Ramos (cell line): ENCODE data around the gene EFCC1.

Experiments used
- in situ Hi-C: fragments of 300-500 bp; cut with MboI; formaldehyde crosslinking; loops from one replicate; pipeline ENCODE4 v1.14.3; 2022; ENCODE audit warnings: low sequenced_read_pairs; ENCODE audit not compliant: unreplicated experiment

EFCC1 gene

GRCh38 chr3:129047553-129047839 is 46.4 kb downstream of the EFCC1 start:
- in situ Hi-C loops: no loop called here

GRCh38 chr3:129050556-129051295 is 49.6 kb downstream of the EFCC1 start:
- in situ Hi-C loops: loop anchor here (10.0 kb wide), 1 partner anchor 194 kb away; the partner anchor contains the start of gene COPG1

- in situ Hi-C loops: loop anchor here (10.0 kb wide), 1 partner anchor 193 kb away; the partner anchor contains the start of gene COPG1
Measured at GRCh38 chr3:129051871-129052340, 50.8 kb downstream of the EFCC1 start.

- in situ Hi-C loops: loop anchor here (10.0 kb wide), 1 partner anchor 192 kb away; the partner anchor contains the start of gene COPG1
Measured at GRCh38 chr3:129052675-129053074, 51.6 kb downstream of the EFCC1 start.

- in situ Hi-C loops: loop anchor here (10.0 kb wide), 1 partner anchor 190 kb away; the partner anchor contains the start of gene COPG1
Measured at GRCh38 chr3:129054605-129055104, 53.6 kb downstream of the EFCC1 start.

- in situ Hi-C loops: loop anchor here (10.0 kb wide), 1 partner anchor 188 kb away; the partner anchor contains the start of gene COPG1
Measured at GRCh38 chr3:129056451-129057173, 55.5 kb downstream of the EFCC1 start.

GRCh38 chr3:129057249-129057648 is 56.1 kb downstream of the EFCC1 start:
- in situ Hi-C loops: loop anchor here (10.0 kb wide), 1 partner anchor 188 kb away; the partner anchor contains the start of gene COPG1

- in situ Hi-C loops: loop anchor here (10.0 kb wide), 1 partner anchor 186 kb away; the partner anchor contains the start of gene COPG1
Measured at GRCh38 chr3:129058441-129059200, 57.5 kb downstream of the EFCC1 start.

- in situ Hi-C loops: loop anchor here (10.0 kb wide), 1 partner anchor 185 kb away; the partner anchor contains the start of gene COPG1
Measured at GRCh38 chr3:129059311-129059958, 58.3 kb downstream of the EFCC1 start.

GRCh38 chr3:129060276-129061022 is 59.3 kb downstream of the EFCC1 start, which contains the start of gene GP9:
Gene GP9, plus strand, starts transcription at chr3:129060779. Its CDS starts 961 bp downstream, at chr3:129061740.
- in situ Hi-C loops: no loop called here

- in situ Hi-C loops: no loop called here
Measured at GRCh38 chr3:129061023-129061887, 60.2 kb downstream of the EFCC1 start.

- in situ Hi-C loops: no loop called here
Measured at GRCh38 chr3:129061888-129062834, 61.1 kb downstream of the EFCC1 start.

GRCh38 chr3:129063091-129063640 is 62.1 kb downstream of the EFCC1 start:
- in situ Hi-C loops: no loop called here

- in situ Hi-C loops: no loop called here
Measured at GRCh38 chr3:129063841-129064482, 62.9 kb downstream of the EFCC1 start.

GRCh38 chr3:129065016-129065719 is 64.1 kb downstream of the EFCC1 start:
- in situ Hi-C loops: no loop called here

- in situ Hi-C loops: no loop called here
Measured at GRCh38 chr3:129065720-129066073, 64.6 kb downstream of the EFCC1 start.
